GM21737 (cell line): ENCODE results near the gene GRK1.
"Not testable (repeated sequence)": the region's sequence is repeated elsewhere in the genome, so short reads cannot be mapped to it uniquely, and the experiment has no call there.

Experiments used
- ATAC-seq: cut with Tn5 transposase; IDR thresholded peaks from one replicate; pipeline ENCODE4 v1.9.1; 2021; ENCODE audit warnings: mild to moderate bottlenecking, moderate library complexity; ENCODE audit not compliant: unreplicated experiment

The GRK1 gene

DNA sequence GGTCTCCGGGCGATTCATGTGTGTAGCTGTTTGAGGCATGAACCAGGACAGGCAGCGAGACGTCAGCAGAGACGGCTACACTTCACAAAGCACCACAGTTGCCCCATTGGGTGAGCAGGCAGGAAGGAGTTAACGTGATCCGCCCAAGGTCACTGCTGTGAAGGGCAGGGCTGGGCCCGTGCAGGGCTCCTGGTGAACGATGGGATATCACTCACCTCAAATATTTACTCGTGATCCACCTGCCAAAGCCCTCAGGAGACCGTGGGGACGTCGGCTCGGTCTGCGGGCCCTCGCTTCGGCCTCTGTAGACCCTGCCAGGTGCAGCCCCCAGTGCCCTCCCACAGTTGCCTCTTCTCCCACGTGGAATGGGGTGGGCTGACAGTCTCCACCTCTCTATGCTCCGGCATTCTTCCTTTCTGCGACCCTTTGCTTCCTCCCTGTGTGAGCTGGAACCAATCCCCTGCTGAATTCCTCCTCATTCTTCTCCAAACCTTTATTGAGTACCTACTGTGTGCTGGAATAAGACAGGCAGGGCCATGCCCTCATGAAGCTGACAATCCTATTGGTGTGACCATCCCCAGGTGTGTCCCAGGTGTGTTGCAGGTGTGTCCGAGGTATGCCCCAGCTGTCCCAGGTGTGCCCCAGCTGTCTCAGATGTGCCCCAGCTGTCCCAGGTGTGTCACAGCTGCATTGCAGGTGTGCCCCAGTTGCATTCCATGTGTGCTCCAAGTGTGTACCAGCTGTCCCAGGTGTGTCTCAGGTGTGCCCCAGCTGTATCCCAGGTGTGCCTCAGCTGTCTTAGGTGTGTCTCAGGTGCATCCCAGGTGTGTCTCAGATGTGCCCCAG lies 2.0 kb upstream of the GRK1 start:
- no peak for ATAC-seq

DNA sequence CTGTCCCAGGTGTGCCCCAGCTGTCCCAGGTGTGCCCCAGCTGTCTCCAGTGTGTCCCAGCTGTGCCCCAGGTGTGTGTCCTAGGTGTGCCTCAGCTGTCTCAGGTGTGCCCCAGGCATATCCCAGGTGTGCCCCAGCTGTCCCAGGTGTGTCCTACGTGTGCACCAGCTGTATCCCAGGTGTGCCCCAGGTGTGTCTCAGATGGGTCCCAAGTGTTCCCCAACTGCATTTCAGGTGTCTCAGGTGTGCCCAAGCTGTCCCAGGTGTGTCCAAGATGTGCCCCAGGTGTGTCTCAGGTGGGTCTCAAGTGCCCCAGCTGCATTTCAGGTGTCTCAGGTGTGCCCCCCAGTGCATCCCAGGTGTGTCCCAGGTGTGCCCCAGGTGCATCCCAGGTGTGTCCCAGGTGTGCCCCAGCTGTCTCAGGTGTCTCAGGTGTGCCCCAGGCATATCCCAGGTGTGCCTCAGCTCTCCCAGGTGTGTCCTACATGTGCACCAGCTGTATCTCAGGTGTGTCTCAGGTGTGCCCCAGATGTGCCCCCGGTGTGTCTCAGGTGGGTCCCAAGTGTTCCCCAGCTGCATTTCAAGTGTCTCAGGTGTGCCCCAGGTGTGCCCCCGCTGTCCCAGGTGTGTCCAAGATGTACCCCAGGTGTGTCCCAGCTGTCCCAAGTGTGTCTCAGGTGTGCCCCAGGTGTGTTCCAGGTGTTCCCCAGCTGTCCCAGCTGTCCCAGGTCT lies 1.3 kb upstream of the GRK1 start:
- ATAC-seq, result no peak

DNA sequence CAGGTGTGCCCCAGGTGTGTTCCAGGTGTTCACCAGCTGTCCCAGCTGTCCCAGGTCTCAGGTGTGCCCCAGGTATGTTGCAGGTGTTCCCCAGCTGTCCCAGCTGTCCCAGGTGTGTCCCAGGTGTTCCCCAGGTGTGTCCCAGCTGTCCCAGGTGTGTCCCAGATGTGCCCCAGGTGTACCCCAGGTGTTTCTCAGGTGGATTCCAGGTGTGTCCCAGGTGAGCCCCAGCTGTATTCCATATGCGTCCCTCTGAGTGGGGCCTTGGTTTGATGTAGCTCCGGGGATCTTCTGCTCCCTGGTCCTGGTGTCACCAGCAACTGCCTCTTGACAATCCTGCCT lies 719 bp upstream of the GRK1 start:
- ATAC-seq, result no peak

DNA sequence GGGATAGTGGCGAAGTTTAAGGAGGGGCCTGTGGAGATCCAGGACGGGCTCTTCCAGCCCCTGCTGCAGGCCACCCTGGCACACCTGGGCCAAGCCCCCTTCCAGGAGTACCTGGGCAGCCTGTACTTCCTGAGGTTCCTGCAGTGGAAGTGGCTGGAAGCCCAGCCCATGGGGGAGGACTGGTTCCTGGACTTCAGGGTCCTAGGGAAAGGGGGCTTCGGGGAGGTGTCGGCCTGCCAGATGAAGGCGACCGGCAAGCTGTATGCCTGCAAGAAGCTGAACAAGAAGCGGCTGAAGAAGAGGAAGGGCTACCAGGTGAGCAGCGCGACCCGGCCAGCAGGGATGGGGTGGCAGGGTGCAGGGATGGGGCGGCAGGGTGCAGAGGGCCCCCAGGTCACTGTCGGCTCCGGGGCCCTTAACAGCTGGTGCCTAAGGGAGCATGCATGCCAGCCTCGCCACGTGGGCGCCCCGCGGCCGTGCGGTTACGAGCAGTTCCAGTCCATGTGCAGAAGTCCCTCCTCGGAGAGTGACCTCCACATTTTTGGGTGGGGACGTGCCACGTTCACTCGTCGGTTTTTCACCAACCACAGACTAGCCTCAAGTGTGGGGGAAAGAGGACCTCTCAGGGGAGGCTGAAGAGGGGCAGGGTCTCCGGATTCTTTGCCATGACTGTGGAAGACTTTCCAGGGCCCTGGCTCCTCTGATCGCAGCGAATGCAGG lies 912 bp downstream of the GRK1 start:
- ATAC-seq, result no peak

DNA sequence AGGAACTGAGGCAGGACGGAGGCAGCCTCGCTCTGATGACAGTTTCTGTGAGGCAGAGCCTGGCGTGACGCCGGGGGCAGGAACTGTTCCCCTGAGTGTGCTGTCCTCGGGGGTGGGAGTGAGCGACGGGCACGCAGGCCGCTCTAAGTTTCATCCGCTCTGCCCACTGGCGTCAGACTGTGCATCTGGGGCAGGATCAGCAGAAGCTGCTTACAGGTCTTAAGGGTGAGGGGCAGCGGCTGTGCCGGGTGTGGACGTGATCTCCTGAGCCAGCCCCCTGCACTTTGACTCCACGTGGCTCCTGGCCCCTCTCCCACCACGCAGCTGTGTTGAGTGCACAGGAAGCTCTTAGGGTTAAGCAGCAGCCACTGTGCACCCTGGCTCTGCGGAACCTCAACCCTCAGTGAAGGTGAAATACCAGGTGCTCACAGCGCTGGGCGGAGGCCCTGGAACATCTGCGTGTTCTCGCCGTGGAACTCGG lies 1.5 kb downstream of the GRK1 start:
- no peak for ATAC-seq

DNA sequence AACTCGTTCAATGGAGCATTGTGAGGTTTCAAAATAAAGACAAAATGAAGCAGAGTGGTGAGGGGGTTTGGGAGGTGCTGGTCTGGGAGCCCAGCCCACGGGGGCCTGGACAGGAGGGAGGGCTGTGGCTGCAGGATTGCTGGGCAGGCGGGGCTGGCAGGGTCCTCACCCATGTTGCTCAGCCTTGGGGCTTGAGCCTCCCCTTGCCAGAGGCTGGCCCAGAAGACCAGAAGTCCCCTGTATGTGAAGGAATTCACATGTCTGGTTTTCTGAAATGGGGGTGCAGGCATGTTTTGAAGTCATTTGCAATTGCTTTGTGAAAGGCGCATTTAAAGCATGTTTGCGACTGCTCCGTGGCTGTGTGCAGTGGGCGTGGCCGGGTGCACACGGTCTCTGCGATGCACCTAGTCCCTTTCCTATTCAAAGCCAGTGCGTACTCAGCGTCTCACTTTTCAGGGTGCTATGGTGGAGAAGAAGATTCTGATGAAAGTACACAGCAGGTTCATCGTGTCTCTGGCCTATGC lies 2.3 kb downstream of the GRK1 start:
- ATAC-seq, result no peak

DNA sequence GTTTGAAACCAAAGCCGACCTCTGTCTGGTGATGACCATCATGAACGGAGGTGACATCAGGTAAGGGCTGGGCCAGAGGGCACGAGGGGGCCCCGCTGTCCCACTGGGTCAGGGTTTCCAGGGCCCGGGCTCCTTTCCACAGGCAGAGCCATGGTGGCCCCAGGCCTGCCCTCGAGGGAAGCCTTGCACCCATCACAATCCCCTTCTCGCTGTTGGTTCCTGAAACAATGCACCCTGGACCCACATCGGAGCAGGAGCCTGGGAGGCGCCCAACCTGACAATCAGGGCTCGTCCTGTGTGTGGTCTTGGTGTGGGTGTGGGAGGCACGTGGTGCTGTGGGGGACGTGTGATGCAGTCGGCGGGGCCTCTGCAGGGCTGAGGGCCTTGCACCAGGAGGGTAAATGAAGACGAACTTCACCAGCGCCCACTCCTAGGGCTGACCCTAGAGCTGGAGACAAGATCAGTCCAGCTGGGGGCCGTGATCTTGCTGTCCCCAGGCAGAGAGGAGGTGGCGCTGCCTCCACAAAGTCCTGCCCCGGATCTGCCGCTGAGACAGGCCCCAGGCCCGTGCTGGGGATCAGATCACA lies 2.8 kb downstream of the GRK1 start:
- no peak for ATAC-seq

DNA sequence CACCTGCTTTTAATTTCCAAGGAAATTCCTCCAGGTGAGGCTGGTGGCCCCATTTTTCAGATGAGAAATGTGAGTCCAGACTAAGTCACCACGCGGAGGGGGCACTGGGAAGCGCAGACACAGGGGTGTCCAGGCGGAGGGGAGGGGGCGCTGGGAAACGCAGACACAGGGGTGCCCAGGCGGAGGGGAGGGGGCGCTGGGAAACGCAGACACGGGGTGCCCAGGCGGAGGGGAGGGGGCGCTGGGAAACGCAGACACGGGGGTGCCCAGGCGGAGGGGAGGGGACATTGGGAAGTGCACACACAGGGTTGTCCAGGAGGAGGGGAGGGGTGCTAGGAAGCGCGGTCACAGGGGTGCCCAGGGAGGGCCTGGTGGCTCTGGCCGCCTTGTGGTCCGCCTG lies 3.5 kb downstream of the GRK1 start:
- no peak for ATAC-seq

DNA sequence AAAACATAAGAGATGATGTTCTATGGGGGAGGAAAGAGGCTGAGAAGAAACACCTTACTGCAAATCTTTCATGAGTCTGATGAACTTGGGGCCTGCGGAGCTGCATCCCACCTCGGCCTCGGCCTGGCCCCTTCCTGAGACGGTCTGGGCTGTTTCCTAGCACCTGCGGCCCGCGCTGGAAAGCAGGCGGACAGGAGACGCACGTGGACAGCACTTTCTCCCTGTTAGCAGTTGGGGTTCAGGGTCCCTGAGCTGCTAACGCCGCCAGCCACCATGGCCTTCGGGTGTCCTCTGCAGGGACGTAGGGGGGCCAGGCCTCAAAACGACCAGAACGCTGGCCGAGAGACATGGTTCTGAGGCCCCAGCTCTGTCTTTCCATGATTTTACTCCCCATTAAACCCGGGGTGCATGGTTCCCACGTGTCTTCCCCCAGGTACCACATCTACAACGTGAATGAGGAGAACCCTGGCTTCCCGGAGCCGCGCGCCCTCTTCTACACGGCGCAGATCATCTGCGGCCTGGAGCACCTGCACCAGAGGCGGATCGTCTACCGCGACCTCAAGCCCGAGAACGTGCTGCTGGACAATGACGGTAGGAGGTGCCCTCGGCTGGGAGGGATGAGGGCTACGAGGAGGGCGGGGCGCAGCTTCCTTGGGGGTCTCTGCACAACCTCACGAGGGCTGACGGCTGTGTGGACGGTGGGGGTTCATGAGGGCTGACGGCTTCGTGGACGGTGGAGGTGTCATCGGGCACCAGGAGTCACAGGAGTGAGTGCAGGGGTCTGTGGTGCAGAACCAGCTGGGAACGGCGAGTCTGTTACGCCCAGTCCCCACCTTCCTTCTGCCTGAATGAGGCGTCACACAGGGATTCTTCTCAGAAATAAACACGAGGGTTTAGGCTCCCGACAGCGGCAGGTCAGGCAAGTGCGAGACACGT lies 4.3 kb downstream of the GRK1 start:
- no peak for ATAC-seq

DNA sequence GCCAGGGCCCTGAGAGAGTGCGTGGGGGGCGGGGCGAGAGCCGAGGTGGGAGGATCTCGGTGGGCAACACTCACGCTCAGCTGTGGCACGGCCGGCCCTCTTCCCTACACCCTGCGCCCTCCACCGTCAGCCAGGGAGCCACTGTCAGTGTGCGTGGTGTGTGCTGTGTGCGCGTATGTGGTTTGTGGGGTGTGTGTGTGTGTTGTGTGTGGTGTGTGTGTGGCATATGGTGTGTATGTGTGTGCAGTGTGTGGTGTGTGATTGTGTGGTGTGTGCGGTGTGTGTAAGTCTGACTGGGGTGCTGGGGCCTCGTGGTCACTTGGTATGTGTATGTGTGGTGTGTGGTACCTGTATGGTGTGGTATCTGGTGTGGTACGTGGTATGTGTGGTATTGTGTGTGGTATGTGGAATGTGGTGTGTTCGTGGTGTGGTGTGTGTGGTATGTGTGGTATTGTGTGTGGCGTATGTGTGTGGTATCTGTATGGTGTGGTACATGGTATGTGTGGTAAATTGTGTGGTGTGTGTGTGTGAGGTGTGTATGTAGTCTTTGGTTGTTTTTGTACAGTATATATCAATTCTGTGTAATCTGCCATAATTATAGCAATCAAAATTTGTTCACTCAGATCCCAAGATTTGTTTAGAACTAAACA lies 5.1 kb downstream of the GRK1 start:
- no peak for ATAC-seq

DNA sequence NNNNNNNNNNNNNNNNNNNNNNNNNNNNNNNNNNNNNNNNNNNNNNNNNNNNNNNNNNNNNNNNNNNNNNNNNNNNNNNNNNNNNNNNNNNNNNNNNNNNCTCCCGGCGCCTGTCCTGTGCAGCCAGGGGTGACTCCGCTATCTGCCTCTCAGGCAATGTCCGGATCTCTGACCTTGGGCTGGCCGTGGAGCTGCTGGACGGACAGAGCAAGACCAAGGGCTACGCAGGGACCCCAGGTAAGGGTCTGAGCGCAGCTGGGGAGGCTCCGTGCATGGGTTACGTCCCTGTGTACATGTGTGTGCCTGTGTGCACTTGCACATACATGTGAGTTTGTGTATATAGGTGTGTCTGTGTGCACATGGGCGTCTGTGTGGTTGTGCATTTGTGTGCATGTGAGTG lies 55.9 kb downstream of the GRK1 start:
- ATAC-seq, result no peak

DNA sequence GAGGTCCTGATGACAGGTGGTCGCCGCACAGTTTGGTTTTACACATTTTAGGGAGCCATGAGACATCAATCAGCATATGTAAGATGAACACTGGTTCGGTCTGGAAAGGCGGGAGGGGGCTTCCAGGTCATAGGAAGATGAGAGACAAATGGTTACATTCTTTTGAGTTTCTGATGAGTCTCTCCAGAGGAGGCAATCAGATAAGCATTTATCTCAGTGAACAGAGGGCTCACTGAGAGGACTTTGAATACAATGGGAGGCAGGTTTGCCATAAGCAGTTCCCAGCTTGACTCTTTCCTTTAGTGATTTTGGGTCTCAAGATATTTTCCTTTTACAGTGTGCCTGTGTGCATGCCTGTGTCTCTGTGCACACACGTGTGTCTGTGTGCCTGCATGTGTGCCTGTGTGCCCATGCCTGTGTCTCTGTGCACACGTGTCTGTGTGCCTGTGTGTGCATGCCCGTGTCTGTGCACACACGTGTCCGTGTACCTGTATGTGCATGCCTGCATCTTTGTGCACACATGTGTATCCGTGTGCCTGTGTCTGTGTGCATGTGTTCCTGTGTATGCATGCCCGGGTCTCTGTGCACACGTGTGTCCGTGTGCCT lies 56.5 kb downstream of the GRK1 start:
- ATAC-seq, result no peak

DNA sequence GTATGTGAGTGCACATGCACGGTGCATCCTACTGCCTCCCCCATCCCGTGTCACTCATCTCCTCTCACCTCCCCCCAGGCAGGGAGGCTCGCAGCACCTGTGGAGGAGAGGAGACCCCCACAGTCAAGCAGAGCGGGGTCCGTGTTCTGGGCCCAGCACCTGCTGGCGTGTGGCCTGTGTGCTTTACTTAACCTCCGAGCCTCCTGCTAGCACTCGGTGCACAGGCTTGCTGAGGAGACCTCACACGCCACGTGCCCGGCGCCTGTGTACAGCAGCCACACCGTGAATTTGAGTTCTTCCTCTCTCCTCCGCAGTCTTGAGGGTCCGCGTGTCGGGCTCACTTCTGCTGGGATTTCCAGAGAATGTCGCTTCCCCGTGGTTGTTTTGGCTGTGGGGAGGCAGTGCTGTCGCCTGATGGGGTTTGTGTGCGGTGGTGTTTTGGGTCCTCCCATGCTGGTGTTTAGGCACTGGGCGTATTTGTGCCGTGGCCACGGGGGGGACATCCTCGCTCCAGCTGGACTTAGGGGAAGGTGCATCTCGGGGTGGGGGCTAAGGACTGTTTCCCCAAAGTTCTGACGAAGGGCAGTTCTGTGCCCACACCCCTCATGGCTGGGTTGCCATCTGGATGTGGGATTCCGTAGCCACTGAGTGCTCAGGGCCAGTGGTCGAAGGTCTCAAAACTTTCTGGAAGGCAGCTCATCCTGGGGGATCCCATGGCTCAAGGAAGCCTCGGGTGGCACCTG lies 57.2 kb downstream of the GRK1 start:
- no peak for ATAC-seq

DNA sequence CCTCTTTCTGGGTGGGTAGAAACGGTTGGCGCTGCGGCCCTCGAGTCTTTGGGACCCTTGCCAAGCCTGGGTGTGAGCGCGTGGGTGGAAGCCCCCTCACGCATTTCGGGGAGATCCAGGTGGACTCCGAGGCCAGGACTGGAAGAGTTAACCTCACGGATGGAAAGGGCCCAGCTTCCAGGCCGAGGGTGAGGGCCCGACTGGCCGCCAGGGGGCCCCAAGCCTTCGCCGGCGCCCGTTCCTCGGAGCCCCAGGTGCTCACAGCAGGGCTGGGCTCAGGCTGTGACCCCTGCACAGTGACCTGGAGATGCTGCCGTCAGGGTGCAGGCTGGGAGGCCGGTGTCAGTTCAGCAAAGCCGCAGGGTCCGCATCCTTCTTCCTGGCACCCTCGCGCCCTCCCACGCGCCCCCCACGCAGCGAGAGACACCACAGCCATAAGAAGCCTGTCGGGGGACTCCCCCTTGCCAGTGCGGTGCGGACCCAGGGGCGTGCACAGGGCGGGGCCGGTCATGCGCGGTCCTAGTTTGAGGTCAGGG lies 57.8 kb downstream of the GRK1 start:
- ATAC-seq, result peak; percentile 83

DNA sequence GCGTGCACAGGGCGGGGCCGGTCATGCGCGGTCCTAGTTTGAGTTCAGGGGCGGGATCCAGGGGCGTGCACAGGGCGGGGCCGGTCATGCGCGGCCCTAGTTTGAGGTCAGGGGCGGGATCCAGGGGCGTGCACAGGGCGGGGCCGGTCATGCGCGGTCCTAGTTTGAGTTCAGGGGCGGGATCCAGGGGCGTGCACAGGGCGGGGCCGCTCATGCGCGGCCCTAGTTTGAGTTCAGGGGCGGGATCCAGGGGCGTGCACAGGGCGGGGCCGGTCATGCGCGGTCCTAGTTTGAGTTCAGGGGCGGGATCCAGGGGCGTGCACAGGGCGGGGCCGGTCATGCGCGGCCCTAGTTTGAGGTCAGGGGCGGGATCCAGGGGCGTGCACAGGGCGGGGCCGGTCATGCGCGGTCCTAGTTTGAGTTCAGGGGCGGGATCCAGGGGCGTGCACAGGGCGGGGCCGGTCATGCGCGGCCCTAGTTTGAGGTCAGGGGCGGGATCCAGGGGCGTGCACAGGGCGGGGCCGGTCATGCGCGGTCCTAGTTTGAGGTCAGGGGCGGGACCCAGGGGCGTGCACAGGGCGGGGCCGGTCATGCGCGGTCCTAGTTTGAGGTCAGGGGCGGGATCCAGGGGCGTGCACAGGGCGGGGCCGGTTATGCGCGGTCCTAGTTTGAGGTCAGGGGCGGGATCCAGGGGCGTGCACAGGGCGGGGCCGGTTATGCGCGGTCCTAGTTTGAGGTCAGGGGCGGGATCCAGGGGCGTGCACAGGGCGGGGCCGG lies 58.5 kb downstream of the GRK1 start:
- not testable (repeated sequence) for ATAC-seq

DNA sequence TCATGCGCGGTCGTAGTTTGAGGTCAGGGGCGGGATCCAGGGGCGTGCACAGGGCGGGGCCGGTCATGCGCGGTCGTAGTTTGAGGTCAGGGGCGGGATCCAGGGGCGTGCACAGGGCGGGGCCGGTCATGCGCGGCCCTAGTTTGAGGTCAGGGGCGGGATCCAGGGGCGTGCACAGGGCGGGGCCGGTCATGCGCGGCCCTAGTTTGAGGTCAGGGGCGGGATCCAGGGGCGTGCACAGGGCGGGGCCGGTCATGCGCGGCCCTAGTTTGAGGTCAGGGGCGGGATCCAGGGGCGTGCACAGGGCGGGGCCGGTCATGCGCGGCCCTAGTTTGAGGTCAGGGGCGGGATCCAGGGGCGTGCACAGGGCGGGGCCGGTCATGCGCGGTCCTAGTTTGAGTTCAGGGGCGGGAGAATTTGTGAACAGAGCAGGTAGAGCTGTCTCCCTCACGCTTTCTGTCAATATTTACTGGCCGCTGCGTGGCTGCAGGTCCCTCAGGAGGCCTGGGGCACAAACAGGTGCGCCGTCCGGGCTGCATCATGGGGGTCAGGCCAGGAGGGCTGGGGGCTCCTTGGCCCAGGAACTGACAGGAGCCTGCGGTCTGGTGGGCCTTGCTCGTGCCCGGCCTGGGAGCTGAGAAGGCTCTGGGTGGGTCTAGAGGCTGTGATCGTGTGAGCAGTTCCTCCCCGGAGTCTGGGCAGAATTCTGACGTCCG lies 59.2 kb downstream of the GRK1 start:
- ATAC-seq, result not testable (repeated sequence)

DNA sequence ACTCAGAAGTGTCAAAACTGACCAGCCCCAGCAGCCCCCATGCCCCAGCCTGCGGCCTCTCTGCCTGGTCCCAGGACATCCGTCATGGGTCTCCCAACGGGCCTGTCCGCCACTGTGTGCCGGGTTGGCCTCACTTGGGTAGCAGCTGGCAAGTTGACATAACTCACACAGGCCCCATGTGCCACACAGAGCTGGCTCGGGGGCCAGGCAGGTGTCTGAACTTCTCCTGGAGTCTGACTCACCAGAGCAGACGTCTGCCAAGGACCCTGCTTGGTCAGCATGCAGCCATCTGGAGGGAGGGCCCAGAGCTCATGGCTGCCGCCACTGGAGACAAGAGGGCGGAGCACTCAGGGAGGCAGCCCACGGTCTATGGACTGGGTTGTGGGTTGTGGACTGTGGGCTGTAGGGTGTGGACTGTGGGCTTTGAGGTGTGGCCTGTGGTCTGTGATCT lies 60.0 kb downstream of the GRK1 start:
- no peak for ATAC-seq
